K562 (cell line): ENCODE data around the gene GALM. TPM values are rescaled to one million over a fixed set of nuclear protein-coding genes. Genes with fewer than 3 reads are reported as not detected.

Experiments used
- BCOR ChIP-seq: fragments of 450-650 bp; IDR thresholded peaks from 2 replicates; pipeline ENCODE4 v1.6.1; 2016
- CBX3 ChIP-seq, 2 experiments: IDR thresholded peaks; 1 replicate in 1 of 2; 2 replicates in 1 of 2; pipeline ENCODE4 v1.6.1; 2012; ENCODE audit warnings: inconsistent platforms in 2 of 2, low read length in 2 of 2, borderline replicate concordance in 1 of 2, control low read depth in 1 of 2
- ERF ChIP-seq: fragments of 450-650 bp; formaldehyde crosslinking; IDR thresholded peaks from 2 replicates; pipeline ENCODE4 v1.4.0; 2020; ENCODE audit warnings: mild to moderate bottlenecking, mixed read lengths
- GABPB1 ChIP-seq: sonication (generic); formaldehyde crosslinking; IDR thresholded peaks from 2 replicates; pipeline ENCODE4 v1.8.0; 2022; ENCODE audit warnings: mild to moderate bottlenecking, missing genetic modification reagents
- HLTF ChIP-seq: fragments of 450-650 bp; IDR thresholded peaks from 2 replicates; pipeline ENCODE4 v1.6.1; 2016
- HMG20A ChIP-seq: fragments of 450-650 bp; formaldehyde crosslinking; conservative IDR thresholded peaks from 2 replicates; pipeline ENCODE4 v1.4.0; 2020; ENCODE audit warnings: mild to moderate bottlenecking, mixed read lengths
- MEIS2 ChIP-seq: fragments of 450-650 bp; IDR thresholded peaks from 2 replicates; pipeline ENCODE4 v1.6.1; 2014; ENCODE audit warnings: mild to moderate bottlenecking; ENCODE audit not compliant: partially characterized antibody
- MIER1 ChIP-seq: fragments of 450-650 bp; IDR thresholded peaks from 2 replicates; pipeline ENCODE4 v1.6.1; 2016; ENCODE audit warnings: antibody characterized with exemption, mild to moderate bottlenecking, low read depth
- RCOR1 ChIP-seq, 2 experiments: IDR thresholded peaks; 2 replicates each; pipeline ENCODE4 v1.6.1; 2012; ENCODE audit warnings: low read depth in 2 of 2, low read length in 2 of 2, borderline replicate concordance in 1 of 2, improper control_type of control experiment in 1 of 2
- ZBTB17 ChIP-seq: fragments of 450-650 bp; formaldehyde crosslinking; IDR thresholded peaks from 2 replicates; pipeline ENCODE4 v1.4.0; 2020; ENCODE audit warnings: mild to moderate bottlenecking
- ZNF589 ChIP-seq: fragments of 200-800 bp; sonication (Bioruptor generic); IDR thresholded peaks from 2 replicates; pipeline ENCODE4 v1.6.1; 2016; ENCODE audit warnings: low read depth, missing genetic modification characterization, missing compliant biosample characterization
- polyA plus RNA-seq, 8 experiments: library from polyadenylated mRNA; depleted of rRNA in 4 of 8; stranded (reverse) in 5 of 8; unstranded in 3 of 8; fragments of >200 nt; fragmentation: Nextera tagmentation in 2 of 8; fragmentation: Illumina TruSeq in 1 of 8; extraction: Ambion mirVana in 2 of 8; extraction: Trizol in 1 of 8; gene quantifications; 2 replicates each; pipeline versions ENCODE4 v1.2.1 to v1.2.3, GENCODE V29; 2011 to 2014; ENCODE audit warnings: inconsistent platforms in 1 of 8, missing spikeins in 1 of 8
- total RNA-seq, 7 experiments: library from RNA; depleted of rRNA in 6 of 7; stranded (reverse); fragments of >200 nt in 6 of 7; fragmentation: Illumina TruSeq in 2 of 7; extraction: Trizol in 2 of 7; gene quantifications; 2 replicates each; pipeline versions ENCODE4 v1.2.1 to v1.2.3, GENCODE V29; 2011 to 2021; ENCODE audit warnings: low replicate concordance in 1 of 7
- TF ChIP-seq, protein P1 (sequence below), 2 experiments: fragments of 450-650 bp; IDR thresholded peaks; 2 replicates each; pipeline ENCODE4 v1.6.1; 2018; ENCODE audit warnings: mild to moderate bottlenecking in 2 of 2, low read depth in 1 of 2; ENCODE audit not compliant: partially characterized antibody in 2 of 2
- TF ChIP-seq, protein P2 (sequence below), 2 experiments: IDR thresholded peaks in 1 of 2; conservative IDR thresholded peaks in 1 of 2; 2 replicates each; pipeline ENCODE4 v1.6.1; 2016; ENCODE audit warnings: low read depth in 2 of 2, mild to moderate bottlenecking in 1 of 2, missing compliant biosample characterization in 1 of 2, missing genetic modification characterization in 1 of 2, moderate library complexity in 1 of 2
- TF ChIP-seq, protein P3 (sequence below): sonication (generic); formaldehyde crosslinking; IDR thresholded peaks from 2 replicates; pipeline ENCODE4 v1.8.0; 2023; ENCODE audit warnings: mild to moderate bottlenecking, missing genetic modification reagents

GALM gene
- total and polyA plus RNA-seq, 9 of the 15 experiments (the other 6 are each of a cell fraction or from before 2014, with no cell fraction given): 22.1 to 51.7 (median 27.9) TPM

DNA sequence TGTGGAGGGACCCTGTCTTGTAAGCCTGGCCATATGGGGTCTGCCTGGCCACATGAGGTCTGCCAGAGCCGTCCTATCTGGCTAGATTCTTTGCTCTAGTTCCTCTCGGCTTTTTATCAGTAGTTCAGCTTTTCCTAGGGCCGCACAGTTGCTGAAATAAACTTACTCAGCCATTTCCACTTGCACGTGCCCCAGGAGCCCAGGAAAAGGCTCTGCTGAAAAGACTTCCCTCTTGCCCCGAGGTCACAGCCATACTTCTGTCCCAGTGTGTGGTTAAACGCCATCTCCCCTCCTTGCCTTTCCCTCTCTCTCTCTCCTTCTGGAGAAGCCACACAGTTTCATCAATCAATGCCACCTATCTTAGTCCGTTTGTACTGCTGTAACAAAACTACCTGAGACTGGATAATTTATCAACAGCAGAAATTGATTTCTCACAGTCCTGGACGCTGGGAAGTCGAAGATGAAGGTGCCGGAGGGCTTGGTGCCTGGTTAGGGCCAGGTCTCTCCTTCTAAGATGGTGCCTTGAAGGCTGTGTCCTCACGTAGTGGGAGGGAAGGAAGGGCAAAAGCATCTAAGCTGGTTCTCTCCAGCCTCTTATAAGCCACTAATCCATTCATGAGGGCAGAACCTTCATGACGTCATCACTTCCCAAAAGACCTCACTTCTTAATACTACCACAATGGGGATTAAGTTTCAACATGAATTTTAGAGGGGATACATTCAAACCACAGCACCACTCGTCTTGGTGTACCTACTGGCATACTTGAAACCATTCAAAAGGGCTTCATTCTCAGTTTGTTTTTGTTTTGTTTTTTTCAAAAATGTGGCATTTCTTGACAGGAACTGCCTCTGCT is 11.2 kb upstream of the GALM start (continued):
- TF ChIP-seq CBX3 (IDR thresholded peaks at IDR 0.05; ENCODE audit: borderline replicate concordance in 1 of 2, low read length in 2 of 2) (no peak; a peak in 1 of 3 replicates), HMG20A (CRISPR knock-in tag) (no peak), ZBTB17 (CRISPR knock-in tag) (0 out of 2 replicates have a peak, but pooled peaks have one; percentile 26), MEIS2 (peak; percentile 84), ERF (0 out of 2 replicates have a peak, but pooled peaks have one; percentile 15), BCOR (no peak), ZNF589 (peak; percentile 69; the same call in 1 of the 2 replicates), MIER1 (no peak), RCOR1 (IDR thresholded peaks at IDR 0.05; ENCODE audit: borderline replicate concordance in 1 of 2, low read depth in 2 of 2, low read length in 2 of 2) (0 out of 4 replicates have a peak, but pooled peaks of 1 of the 2 experiments have one; percentile 10), HLTF (no peak), GABPB1 (CRISPR knock-in tag) (no peak)
- TF ChIP-seq, protein P1, sequence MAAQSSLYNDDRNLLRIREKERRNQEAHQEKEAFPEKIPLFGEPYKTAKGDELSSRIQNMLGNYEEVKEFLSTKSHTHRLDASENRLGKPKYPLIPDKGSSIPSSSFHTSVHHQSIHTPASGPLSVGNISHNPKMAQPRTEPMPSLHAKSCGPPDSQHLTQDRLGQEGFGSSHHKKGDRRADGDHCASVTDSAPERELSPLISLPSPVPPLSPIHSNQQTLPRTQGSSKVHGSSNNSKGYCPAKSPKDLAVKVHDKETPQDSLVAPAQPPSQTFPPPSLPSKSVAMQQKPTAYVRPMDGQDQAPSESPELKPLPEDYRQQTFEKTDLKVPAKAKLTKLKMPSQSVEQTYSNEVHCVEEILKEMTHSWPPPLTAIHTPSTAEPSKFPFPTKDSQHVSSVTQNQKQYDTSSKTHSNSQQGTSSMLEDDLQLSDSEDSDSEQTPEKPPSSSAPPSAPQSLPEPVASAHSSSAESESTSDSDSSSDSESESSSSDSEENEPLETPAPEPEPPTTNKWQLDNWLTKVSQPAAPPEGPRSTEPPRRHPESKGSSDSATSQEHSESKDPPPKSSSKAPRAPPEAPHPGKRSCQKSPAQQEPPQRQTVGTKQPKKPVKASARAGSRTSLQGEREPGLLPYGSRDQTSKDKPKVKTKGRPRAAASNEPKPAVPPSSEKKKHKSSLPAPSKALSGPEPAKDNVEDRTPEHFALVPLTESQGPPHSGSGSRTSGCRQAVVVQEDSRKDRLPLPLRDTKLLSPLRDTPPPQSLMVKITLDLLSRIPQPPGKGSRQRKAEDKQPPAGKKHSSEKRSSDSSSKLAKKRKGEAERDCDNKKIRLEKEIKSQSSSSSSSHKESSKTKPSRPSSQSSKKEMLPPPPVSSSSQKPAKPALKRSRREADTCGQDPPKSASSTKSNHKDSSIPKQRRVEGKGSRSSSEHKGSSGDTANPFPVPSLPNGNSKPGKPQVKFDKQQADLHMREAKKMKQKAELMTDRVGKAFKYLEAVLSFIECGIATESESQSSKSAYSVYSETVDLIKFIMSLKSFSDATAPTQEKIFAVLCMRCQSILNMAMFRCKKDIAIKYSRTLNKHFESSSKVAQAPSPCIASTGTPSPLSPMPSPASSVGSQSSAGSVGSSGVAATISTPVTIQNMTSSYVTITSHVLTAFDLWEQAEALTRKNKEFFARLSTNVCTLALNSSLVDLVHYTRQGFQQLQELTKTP (IDR thresholded peaks at IDR 0.05; ENCODE audit: low read depth in 1 of 2, partially characterized antibody in 2 of 2): no peak
- TF ChIP-seq, protein P2, sequence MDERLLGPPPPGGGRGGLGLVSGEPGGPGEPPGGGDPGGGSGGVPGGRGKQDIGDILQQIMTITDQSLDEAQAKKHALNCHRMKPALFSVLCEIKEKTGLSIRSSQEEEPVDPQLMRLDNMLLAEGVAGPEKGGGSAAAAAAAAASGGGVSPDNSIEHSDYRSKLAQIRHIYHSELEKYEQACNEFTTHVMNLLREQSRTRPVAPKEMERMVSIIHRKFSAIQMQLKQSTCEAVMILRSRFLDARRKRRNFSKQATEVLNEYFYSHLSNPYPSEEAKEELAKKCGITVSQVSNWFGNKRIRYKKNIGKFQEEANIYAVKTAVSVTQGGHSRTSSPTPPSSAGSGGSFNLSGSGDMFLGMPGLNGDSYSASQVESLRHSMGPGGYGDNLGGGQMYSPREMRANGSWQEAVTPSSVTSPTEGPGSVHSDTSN (CRISPR knock-in tag; IDR thresholded peaks at IDR 0.05; ENCODE audit: low read depth): no peak
- TF ChIP-seq, protein P2 (tag; conservative IDR thresholded peaks at IDR 0.05; ENCODE audit: low read depth): peak; percentile 78
- TF ChIP-seq, protein P3, sequence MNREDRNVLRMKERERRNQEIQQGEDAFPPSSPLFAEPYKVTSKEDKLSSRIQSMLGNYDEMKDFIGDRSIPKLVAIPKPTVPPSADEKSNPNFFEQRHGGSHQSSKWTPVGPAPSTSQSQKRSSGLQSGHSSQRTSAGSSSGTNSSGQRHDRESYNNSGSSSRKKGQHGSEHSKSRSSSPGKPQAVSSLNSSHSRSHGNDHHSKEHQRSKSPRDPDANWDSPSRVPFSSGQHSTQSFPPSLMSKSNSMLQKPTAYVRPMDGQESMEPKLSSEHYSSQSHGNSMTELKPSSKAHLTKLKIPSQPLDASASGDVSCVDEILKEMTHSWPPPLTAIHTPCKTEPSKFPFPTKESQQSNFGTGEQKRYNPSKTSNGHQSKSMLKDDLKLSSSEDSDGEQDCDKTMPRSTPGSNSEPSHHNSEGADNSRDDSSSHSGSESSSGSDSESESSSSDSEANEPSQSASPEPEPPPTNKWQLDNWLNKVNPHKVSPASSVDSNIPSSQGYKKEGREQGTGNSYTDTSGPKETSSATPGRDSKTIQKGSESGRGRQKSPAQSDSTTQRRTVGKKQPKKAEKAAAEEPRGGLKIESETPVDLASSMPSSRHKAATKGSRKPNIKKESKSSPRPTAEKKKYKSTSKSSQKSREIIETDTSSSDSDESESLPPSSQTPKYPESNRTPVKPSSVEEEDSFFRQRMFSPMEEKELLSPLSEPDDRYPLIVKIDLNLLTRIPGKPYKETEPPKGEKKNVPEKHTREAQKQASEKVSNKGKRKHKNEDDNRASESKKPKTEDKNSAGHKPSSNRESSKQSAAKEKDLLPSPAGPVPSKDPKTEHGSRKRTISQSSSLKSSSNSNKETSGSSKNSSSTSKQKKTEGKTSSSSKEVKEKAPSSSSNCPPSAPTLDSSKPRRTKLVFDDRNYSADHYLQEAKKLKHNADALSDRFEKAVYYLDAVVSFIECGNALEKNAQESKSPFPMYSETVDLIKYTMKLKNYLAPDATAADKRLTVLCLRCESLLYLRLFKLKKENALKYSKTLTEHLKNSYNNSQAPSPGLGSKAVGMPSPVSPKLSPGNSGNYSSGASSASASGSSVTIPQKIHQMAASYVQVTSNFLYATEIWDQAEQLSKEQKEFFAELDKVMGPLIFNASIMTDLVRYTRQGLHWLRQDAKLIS (CRISPR knock-in tag): no peak
